ENCODE measurements around the gene TMEM176A. TPM values are rescaled to one million over a fixed set of nuclear protein-coding genes. Genes with fewer than 3 reads are reported as not detected.

Gene TMEM176A
- polyA plus RNA-seq, 3 donors = 14.1 to 285 (median 129) TPM

GRCh38 chr7:150753239-150753638 is 47.3 kb upstream of the TMEM176A start:
- intact Hi-C loops (cut with micrococcal nuclease) = loop anchor here in 1 of 2 donors (5.0 kb wide), 1 partner anchor 301 kb away; the partner anchor contains the start of gene GIMAP8
- Mint-ChIP-seq H3K27ac (peak overlapping the region in 6 of 7 donors; percentile 33 to 67 (median 54)), H3K4me3 (peak overlapping the region in 1 of 2 donors; percentile 69), H3K27me3 (ENCODE audit: low read depth in 3 of 3) (peaks cover 1 to 2% (median 1%) of the 10 kb centered on the region in 3 donors), H3K9me3 (peaks cover 0 to 5% (median 2%) of the 10 kb centered on the region in 7 donors), H3K4me1 (peaks cover 45% of the 10 kb centered on the region), H3K36me3 (no peaks in the 10 kb centered on the region)
- Histone ChIP-seq H4K20me1 (ENCODE audit: insufficient read depth, low read length) (no peaks in the 10 kb centered on the region), H3K9me3 (replicated peaks in 1 of 2; ENCODE audit: control insufficient read depth in 1 of 2, insufficient read depth in 1 of 2, low read length in 2 of 2) (no peaks in the 10 kb centered on the region), H3K4me3 (replicated peaks in 1 of 3; ENCODE audit: low read depth in 2 of 3, low read length in 3 of 3) (no peak overlapping the region), H3K9ac (ENCODE audit: insufficient read depth, low read length, poor library complexity, severe bottlenecking) (no peak overlapping the region), H3K27ac (ENCODE audit: low read depth in 1 of 2, low read length in 2 of 2) (no peak overlapping the region), H2AFZ (ENCODE audit: insufficient read depth, low read depth, low read length, poor library complexity, severe bottlenecking) (peak overlapping the region; percentile 64), H3K36me3 (replicated peaks in 1 of 2; ENCODE audit: control insufficient read depth in 1 of 2, insufficient read depth in 2 of 2, low read length in 2 of 2) (no peaks in the 10 kb centered on the region), H3K4me2 (replicated peaks; ENCODE audit: extremely low read depth, low read length, poor library complexity, severe bottlenecking) (peak overlapping the region; percentile 53), H3K79me2 (ENCODE audit: insufficient read depth, low read length) (no peaks in the 10 kb centered on the region), H3K4me1 (ENCODE audit: control insufficient read depth in 1 of 2, insufficient read depth in 2 of 2, low read length in 2 of 2) (peaks cover 35 to 42% of the 10 kb centered on the region in 2 donors), H3K27me3 (ENCODE audit: control insufficient read depth in 2 of 2, insufficient read depth in 2 of 2, low read length in 2 of 2) (no peaks in the 10 kb centered on the region)
- TF ChIP-seq, protein P1, sequence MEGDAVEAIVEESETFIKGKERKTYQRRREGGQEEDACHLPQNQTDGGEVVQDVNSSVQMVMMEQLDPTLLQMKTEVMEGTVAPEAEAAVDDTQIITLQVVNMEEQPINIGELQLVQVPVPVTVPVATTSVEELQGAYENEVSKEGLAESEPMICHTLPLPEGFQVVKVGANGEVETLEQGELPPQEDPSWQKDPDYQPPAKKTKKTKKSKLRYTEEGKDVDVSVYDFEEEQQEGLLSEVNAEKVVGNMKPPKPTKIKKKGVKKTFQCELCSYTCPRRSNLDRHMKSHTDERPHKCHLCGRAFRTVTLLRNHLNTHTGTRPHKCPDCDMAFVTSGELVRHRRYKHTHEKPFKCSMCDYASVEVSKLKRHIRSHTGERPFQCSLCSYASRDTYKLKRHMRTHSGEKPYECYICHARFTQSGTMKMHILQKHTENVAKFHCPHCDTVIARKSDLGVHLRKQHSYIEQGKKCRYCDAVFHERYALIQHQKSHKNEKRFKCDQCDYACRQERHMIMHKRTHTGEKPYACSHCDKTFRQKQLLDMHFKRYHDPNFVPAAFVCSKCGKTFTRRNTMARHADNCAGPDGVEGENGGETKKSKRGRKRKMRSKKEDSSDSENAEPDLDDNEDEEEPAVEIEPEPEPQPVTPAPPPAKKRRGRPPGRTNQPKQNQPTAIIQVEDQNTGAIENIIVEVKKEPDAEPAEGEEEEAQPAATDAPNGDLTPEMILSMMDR (IDR thresholded peaks at IDR 0.05) = no peak
- 4% methylated on average over 5 of the region's 6 CpGs for WGBS (ENCODE audit: insufficient coverage)
- DNase-seq = peak; percentile 12 to 32 (median 32)

DNA sequence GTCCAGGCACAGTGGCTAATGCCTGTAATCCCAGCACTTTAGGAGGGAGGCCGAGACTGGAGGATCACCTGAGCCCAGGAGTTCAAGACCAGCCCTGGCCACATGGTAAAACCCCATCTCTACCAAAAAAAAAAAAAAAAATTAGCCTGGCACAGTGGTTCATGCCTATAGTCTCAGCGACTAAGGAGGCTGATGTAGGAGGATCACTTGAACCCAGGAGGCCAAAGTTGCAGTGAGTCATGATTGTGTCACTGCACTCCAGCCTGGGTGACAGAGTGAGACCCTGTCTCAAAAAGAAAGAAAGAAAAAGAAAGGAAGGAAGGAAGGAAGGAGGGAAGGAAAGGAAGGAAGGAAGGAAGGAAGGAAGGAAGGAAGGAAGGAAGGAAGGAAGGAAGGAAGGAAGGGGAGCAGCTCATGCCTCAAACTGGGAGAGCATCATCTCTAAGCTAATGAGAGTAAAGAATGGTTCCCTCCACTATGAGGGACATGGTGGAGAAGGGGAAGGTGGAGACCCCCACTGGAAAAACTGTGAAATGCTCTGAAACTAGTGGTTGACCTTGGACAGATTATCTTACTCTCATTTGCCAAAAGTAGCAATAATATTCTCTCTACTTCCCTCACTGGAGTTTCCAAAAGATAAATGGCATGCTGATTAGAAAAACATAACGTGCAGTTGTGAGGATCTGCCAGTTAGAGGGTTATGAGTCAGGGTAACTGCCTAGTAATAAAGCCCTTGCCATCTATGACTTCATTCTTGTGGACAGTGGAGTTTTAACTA is 46.6 kb upstream of the TMEM176A start:
- peak overlapping the region; percentile 53 for H3K4me2 ChIP-seq (replicated peaks; ENCODE audit: extremely low read depth, low read length, poor library complexity, severe bottlenecking)
- H3K4me3 Mint-ChIP-seq = no peak overlapping the region
- peaks cover 0 to 5% (median 2%) of the 10 kb centered on the region in 7 donors for H3K9me3 Mint-ChIP-seq

More for the DNA sequence above, 46.6 kb upstream of the TMEM176A start:
- H3K79me2 ChIP-seq (ENCODE audit: insufficient read depth, low read length) = no peaks in the 10 kb centered on the region
- H3K4me1 Mint-ChIP-seq = peaks cover 45% of the 10 kb centered on the region
- no peaks in the 10 kb centered on the region for H3K27me3 ChIP-seq (ENCODE audit: control insufficient read depth in 2 of 2, insufficient read depth in 2 of 2, low read length in 2 of 2)
- peak overlapping the region in 1 of 2 donors; percentile 56 for H3K27ac ChIP-seq (ENCODE audit: low read depth in 1 of 2, low read length in 2 of 2)
- TF ChIP-seq, protein P1 (IDR thresholded peaks at IDR 0.05) = no peak
- H3K4me3 ChIP-seq (replicated peaks in 1 of 3; ENCODE audit: low read depth in 2 of 3, low read length in 3 of 3) = no peak overlapping the region
- intact Hi-C loops (cut with micrococcal nuclease) = loop anchor here (2.0 to 5.0 kb wide), 2 partner anchors 302 to 303 kb away; partner anchors contain the start of gene GIMAP8 (in 2 of the 2)
- H3K9ac ChIP-seq (ENCODE audit: insufficient read depth, low read length, poor library complexity, severe bottlenecking) = no peak overlapping the region
- no peaks in the 10 kb centered on the region for H4K20me1 ChIP-seq (ENCODE audit: insufficient read depth, low read length)
- H3K36me3 ChIP-seq (replicated peaks in 1 of 2; ENCODE audit: control insufficient read depth in 1 of 2, insufficient read depth in 2 of 2, low read length in 2 of 2) = no peaks in the 10 kb centered on the region
- H3K27ac Mint-ChIP-seq = peak overlapping the region in 3 of 7 donors; percentile 33 to 82 (median 78)
- WGBS (ENCODE audit: insufficient coverage) = no CpG with 5 or more reads among the region's 3 CpGs
- no peaks in the 10 kb centered on the region for H3K36me3 Mint-ChIP-seq
- peaks cover 35 to 42% of the 10 kb centered on the region in 2 donors for H3K4me1 ChIP-seq (ENCODE audit: control insufficient read depth in 1 of 2, insufficient read depth in 2 of 2, low read length in 2 of 2)
- no peaks in the 10 kb centered on the region for H3K9me3 ChIP-seq (replicated peaks in 1 of 2; ENCODE audit: control insufficient read depth in 1 of 2, insufficient read depth in 1 of 2, low read length in 2 of 2)
- H2AFZ ChIP-seq (ENCODE audit: insufficient read depth, low read depth, low read length, poor library complexity, severe bottlenecking) = no peak overlapping the region
- H3K27me3 Mint-ChIP-seq (ENCODE audit: low read depth in 3 of 3) = peaks cover 1 to 4% (median 2%) of the 10 kb centered on the region in 3 donors
- peak; percentile 12 to 77 (median 20) for DNase-seq

Measured in CD14-positive monocyte (primary cell).